Anterior cingulate cortex (tissue), 58 donors: Measurements from ENCODE around the gene IER5.
"Not testable (repeated sequence)": the region's sequence is repeated elsewhere in the genome, so short reads cannot be mapped to it uniquely, and the experiment has no call there.

Experiments used
- DNase-seq, 58 donors: peaks; one replicate each; lab custom pipeline; 2025; lab: John Stamatoyannopoulos, UW

The IER5 gene

GRCh38 chr1:181088079-181089016 is at the start of gene IER5:
IER5 (plus strand) TSS chr1:181088700; CDS start chr1:181088903, 203 bp downstream.
- peak; percentile 65 to 97 (median 93) for DNase-seq

GRCh38 chr1:181040284-181040865 is 48.1 kb upstream of the IER5 start:
- no peak for DNase-seq

GRCh38 chr1:181043025-181043888 is 45.2 kb upstream of the IER5 start:
- DNase-seq = peak in 1 of 58 donors; percentile 7

GRCh38 chr1:181044449-181044966 is 44.0 kb upstream of the IER5 start:
- DNase-seq = no peak

GRCh38 chr1:181045946-181046345 is 42.6 kb upstream of the IER5 start:
- DNase-seq = not testable (repeated sequence)

- DNase-seq = no peak
These were observed 39.1 kb upstream of the IER5 start for GRCh38 chr1:181049378-181049777.

- no peak for DNase-seq
These were observed 37.6 kb upstream of the IER5 start for GRCh38 chr1:181050922-181051321.

- no peak for DNase-seq
These were observed 31.9 kb upstream of the IER5 start for GRCh38 chr1:181056560-181056959.

GRCh38 chr1:181057079-181057478 is 31.4 kb upstream of the IER5 start:
- DNase-seq = no peak

- DNase-seq = no peak
These were observed 29.1 kb upstream of the IER5 start for GRCh38 chr1:181059435-181059834.

GRCh38 chr1:181060066-181060465 is 28.4 kb upstream of the IER5 start:
- DNase-seq = no peak

- not testable (repeated sequence) for DNase-seq
These were observed 27.6 kb upstream of the IER5 start for GRCh38 chr1:181060947-181061346.

- DNase-seq = no peak
These were observed 27.0 kb upstream of the IER5 start for GRCh38 chr1:181061487-181061886.

GRCh38 chr1:181061891-181062835 is 26.3 kb upstream of the IER5 start:
- peak in 14 of 58 donors; percentile 2 to 60 (median 25) for DNase-seq

- peak in 3 of 58 donors; percentile 26 to 50 (median 49) for DNase-seq
These were observed 25.6 kb upstream of the IER5 start for GRCh38 chr1:181062836-181063428.

GRCh38 chr1:181064011-181064623 is 24.4 kb upstream of the IER5 start:
- no peak for DNase-seq

GRCh38 chr1:181064702-181065101 is 23.8 kb upstream of the IER5 start:
- no peak for DNase-seq

- no peak for DNase-seq
These were observed 14.9 kb upstream of the IER5 start for GRCh38 chr1:181073638-181074037.
